Measurements from ENCODE around the gene KCMF1.
A peak's percentile ranks its signal among the peaks of the same experiment; 100 is the strongest.

KCMF1 gene

GRCh38 chr2:85022232-85022631 is 51.3 kb downstream of the KCMF1 start:
- no peak for DNase-seq (ENCODE audit: low read depth)

GRCh38 chr2:85024372-85025047 is 53.5 kb downstream of the KCMF1 start:
- DNase-seq (ENCODE audit: low read depth): no peak

- no peak for DNase-seq (ENCODE audit: low read depth)
These were observed 61.7 kb downstream of the KCMF1 start for GRCh38 chr2:85032621-85033020.

- no peak for DNase-seq (ENCODE audit: low read depth)
These were observed 62.4 kb downstream of the KCMF1 start for GRCh38 chr2:85033388-85033787.

- no peak for DNase-seq (ENCODE audit: low read depth)
These were observed 63.2 kb downstream of the KCMF1 start for GRCh38 chr2:85034158-85034557.

GRCh38 chr2:85037622-85038021 is 66.7 kb downstream of the KCMF1 start:
- DNase-seq (ENCODE audit: low read depth): no peak

GRCh38 chr2:85042330-85042729 is 71.4 kb downstream of the KCMF1 start:
- no peak for DNase-seq (ENCODE audit: low read depth)

- no peak for DNase-seq (ENCODE audit: low read depth)
These were observed 77.6 kb downstream of the KCMF1 start for GRCh38 chr2:85048534-85048933.

- no peak for DNase-seq (ENCODE audit: low read depth)
These were observed 78.3 kb downstream of the KCMF1 start for GRCh38 chr2:85049236-85049635.

GRCh38 chr2:85053802-85054201 is 82.8 kb downstream of the KCMF1 start:
- no peak for DNase-seq (ENCODE audit: low read depth)

GRCh38 chr2:85057226-85057962 is 86.4 kb downstream of the KCMF1 start:
- no peak for DNase-seq (ENCODE audit: low read depth)

GRCh38 chr2:85061896-85062295 is 90.9 kb downstream of the KCMF1 start:
- no peak for DNase-seq (ENCODE audit: low read depth)

- DNase-seq (ENCODE audit: low read depth): no peak
These were observed 91.6 kb downstream of the KCMF1 start for GRCh38 chr2:85062565-85062964.

GRCh38 chr2:85063981-85064599 is 93.1 kb downstream of the KCMF1 start:
- DNase-seq (ENCODE audit: low read depth): no peak

GRCh38 chr2:85064927-85065577 is 94.1 kb downstream of the KCMF1 start:
- no peak for DNase-seq (ENCODE audit: low read depth)

GRCh38 chr2:85066006-85066740 is 95.2 kb downstream of the KCMF1 start:
- DNase-seq (ENCODE audit: low read depth): no peak

GRCh38 chr2:85066874-85067351 is 96.0 kb downstream of the KCMF1 start:
- DNase-seq (ENCODE audit: low read depth): peak; percentile 6

- DNase-seq (ENCODE audit: low read depth): no peak
These were observed 100.1 kb downstream of the KCMF1 start for GRCh38 chr2:85071096-85071495.

- no peak for DNase-seq (ENCODE audit: low read depth)
These were observed 102.1 kb downstream of the KCMF1 start for GRCh38 chr2:85073033-85073432.

GRCh38 chr2:85076618-85077274 is 105.8 kb downstream of the KCMF1 start:
- no peak for DNase-seq (ENCODE audit: low read depth)

- no peak for DNase-seq (ENCODE audit: low read depth)
These were observed 107.0 kb downstream of the KCMF1 start for GRCh38 chr2:85077859-85078419.
